DMS153 (cell line): Measurements from ENCODE around the gene ICAM1.
"Not testable (repeated sequence)": the region's sequence is repeated elsewhere in the genome, so short reads cannot be mapped to it uniquely, and the experiment has no call there.

Source experiments
- DNase-seq: peaks from one replicate; lab custom pipeline; 2025; lab: John Stamatoyannopoulos, UW

ICAM1 gene

GRCh38 chr19:10270616-10271394 is at the start of gene ICAM1:
Gene ICAM1 (plus strand): TSS chr19:10271120. CDS start chr19:10271160, 40 bp downstream.
- peak; percentile 52 for DNase-seq

GRCh38 chr19:10222201-10222890 is 48.6 kb upstream of the ICAM1 start:
- no peak for DNase-seq

- no peak for DNase-seq
Observed at GRCh38 chr19:10223488-10224213, 47.3 kb upstream of the ICAM1 start.

GRCh38 chr19:10224337-10224736 is 46.6 kb upstream of the ICAM1 start:
- no peak for DNase-seq

GRCh38 chr19:10226021-10226375 is 44.9 kb upstream of the ICAM1 start:
- DNase-seq, result no peak

- no peak for DNase-seq
Observed at GRCh38 chr19:10226376-10227025, 44.4 kb upstream of the ICAM1 start.

GRCh38 chr19:10227026-10227971 is 43.6 kb upstream of the ICAM1 start:
- DNase-seq, result no peak

- DNase-seq, result no peak
Observed at GRCh38 chr19:10228393-10228792, 42.5 kb upstream of the ICAM1 start.

- DNase-seq, result peak; percentile 27
Observed at GRCh38 chr19:10228920-10229319, 42.0 kb upstream of the ICAM1 start.

GRCh38 chr19:10230173-10230860 is 40.6 kb upstream of the ICAM1 start:
- no peak for DNase-seq

- DNase-seq, result peak; percentile 74
Observed at GRCh38 chr19:10230861-10231611, 39.9 kb upstream of the ICAM1 start, which contains the start of gene S1PR2. Gene S1PR2 (minus strand): TSS chr19:10231331. CDS start chr19:10224905, 6,426 bp downstream.

- no peak for DNase-seq
Observed at GRCh38 chr19:10231612-10232228, 39.2 kb upstream of the ICAM1 start.

GRCh38 chr19:10233946-10234345 is 37.0 kb upstream of the ICAM1 start:
- DNase-seq, result no peak

GRCh38 chr19:10235003-10235402 is 35.9 kb upstream of the ICAM1 start:
- no peak for DNase-seq

GRCh38 chr19:10235409-10235808 is 35.5 kb upstream of the ICAM1 start:
- not testable (repeated sequence) for DNase-seq

- DNase-seq, result peak; percentile 41
Observed at GRCh38 chr19:10237702-10238101, 33.2 kb upstream of the ICAM1 start.

GRCh38 chr19:10238172-10238783 is 32.6 kb upstream of the ICAM1 start:
- peak; percentile 97 for DNase-seq

GRCh38 chr19:10241826-10242449 is 29.0 kb upstream of the ICAM1 start:
- not testable (repeated sequence) for DNase-seq
